HCT116 (cell line): ENCODE results near the gene MCM8. TPM values are rescaled to one million over a fixed set of nuclear protein-coding genes. Genes with fewer than 3 reads are reported as not detected.

Experiments used
- ATAC-seq: fragments of 200-7000 bp; cut with Tn5 transposase; 2 replicates; pipeline ENCODE4 v1.9.1; 2020; ENCODE audit warnings: mild to moderate bottlenecking, moderate library complexity
- BruUV-seq: library from RNA; stranded (reverse); fragments of 400-500 nt; replicated peaks from 2 replicates; lab custom pipeline; 2021; lab: Mats Ljungman, UMichigan
- CTCF ChIA-PET: fragments of 300-600 bp; sonication (Branson Sonifier 250); formaldehyde crosslinking; loops from one replicate; lab custom pipeline; 2021; ENCODE audit warnings: antibody characterized with exemption; lab: Charles Lee
- POLR2A ChIA-PET: fragments of 300-600, 350-600 bp; sonication (Branson Sonifier 250); formaldehyde crosslinking; loops from one replicate; lab custom pipeline; 2021; ENCODE audit warnings: antibody characterized with exemption; lab: Charles Lee
- RAD21 ChIA-PET, 2 experiments: fragments of 300-600 bp; sonication (Branson Sonifier 250); formaldehyde crosslinking; loops; one replicate each; lab custom pipeline; 2023; ENCODE audit warnings: low total read pairs in 2 of 2; ENCODE audit not compliant: uncharacterized antibody in 2 of 2, unreplicated experiment in 2 of 2, low non-redundant PET in 1 of 2; lab: Charles Lee
- DNase-seq: peaks from one replicate; pipeline ENCODE4 v3.0.0-alpha.2; 2010; ENCODE audit warnings: low read depth, low spot score
- H2AFZ ChIP-seq: fragments of 200-600 bp; shearing (Covaris generic), sonication (generic); 2 replicates; pipeline ENCODE4 v1.6.1; 2017; ENCODE audit warnings: low read depth, mixed run types, mixed read lengths, antibody characterized with exemption, low read length; ENCODE audit not compliant: poor library complexity, severe bottlenecking
- H3K27ac ChIP-seq: 2 replicates; pipeline ENCODE4 v1.5.1; 2012; ENCODE audit warnings: low read depth, low read length
- H3K27me3 ChIP-seq: fragments of 200-600 bp; sonication (generic); 2 replicates; pipeline ENCODE4 v1.6.1; 2016; ENCODE audit warnings: mixed run types, low read length, mixed read lengths; ENCODE audit not compliant: insufficient read depth
- H3K36me3 ChIP-seq, 2 experiments: fragments of 200-500 bp in 1 of 2; fragments of 200-600 bp in 1 of 2; sonication (Bioruptor generic) in 1 of 2; sonication (generic) in 1 of 2; 2 replicates each; pipeline versions ENCODE4 v1.5.1 to v1.6.1; 2014 to 2016; ENCODE audit warnings: low read length in 2 of 2, inconsistent platforms in 1 of 2, mixed read lengths in 1 of 2, mixed run types in 1 of 2; ENCODE audit not compliant: insufficient read depth in 2 of 2, control insufficient read depth in 1 of 2
- H3K4me1 ChIP-seq, 2 experiments: fragments of 200-600 bp in 1 of 2; sonication (generic) in 1 of 2; 2 replicates each; pipeline versions ENCODE4 v1.5.1 to v1.6.1; 2012 to 2017; ENCODE audit warnings: low read length in 2 of 2, inconsistent platforms in 1 of 2, mild to moderate bottlenecking in 1 of 2, mixed read lengths in 1 of 2, mixed run types in 1 of 2, moderate library complexity in 1 of 2; ENCODE audit not compliant: insufficient read depth in 2 of 2, control insufficient read depth in 1 of 2
- H3K4me2 ChIP-seq: fragments of 200-600 bp; sonication (generic); 2 replicates; pipeline ENCODE4 v1.6.1; 2017; ENCODE audit warnings: mixed run types, low read length, mixed read lengths
- H3K4me3 ChIP-seq, 2 experiments: fragments of 200-600 bp in 1 of 2; sonication (generic) in 1 of 2; replicated peaks in 1 of 2; 2 replicates each; pipeline ENCODE4 v1.5.1; 2011 to 2016; ENCODE audit warnings: low read length in 2 of 2, control low read depth in 1 of 2, low read depth in 1 of 2, mild to moderate bottlenecking in 1 of 2, mixed read lengths in 1 of 2, mixed run types in 1 of 2
- H3K79me2 ChIP-seq: fragments of 200-600 bp; sonication (generic); 2 replicates; pipeline ENCODE4 v1.6.1; 2017; ENCODE audit warnings: mild to moderate bottlenecking, mixed run types, low read length, moderate library complexity, mixed read lengths; ENCODE audit not compliant: insufficient read depth
- H3K9ac ChIP-seq: fragments of 200-600 bp; sonication (generic); 2 replicates; pipeline ENCODE4 v1.6.1; 2016; ENCODE audit warnings: low read length, mixed read lengths
- H3K9me2 ChIP-seq: fragments of 200-600 bp; sonication (generic), shearing (Covaris generic); 2 replicates; pipeline ENCODE4 v1.6.1; 2017; ENCODE audit warnings: mixed run types, mild to moderate bottlenecking, moderate library complexity; ENCODE audit not compliant: insufficient read depth
- H3K9me3 ChIP-seq, 2 experiments: fragments of 200-500 bp in 1 of 2; fragments of 200-600 bp in 1 of 2; sonication (Bioruptor generic) in 1 of 2; sonication (generic) in 1 of 2; 2 replicates each; pipeline ENCODE4 v1.6.1; 2014 to 2017; ENCODE audit warnings: low read length in 2 of 2, mixed read lengths in 2 of 2, inconsistent platforms in 1 of 2, low read depth in 1 of 2, mild to moderate bottlenecking in 1 of 2, mixed run types in 1 of 2, moderate library complexity in 1 of 2; ENCODE audit not compliant: control insufficient read depth in 1 of 2, insufficient read depth in 1 of 2
- H4K20me1 ChIP-seq: fragments of 200-600 bp; sonication (generic), shearing (Covaris generic); 2 replicates; pipeline ENCODE4 v1.6.1; 2017; ENCODE audit warnings: mixed run types, mild to moderate bottlenecking, moderate library complexity; ENCODE audit not compliant: insufficient read depth
- ATF3 ChIP-seq: IDR thresholded peaks from 2 replicates; pipeline ENCODE4 v1.6.1; 2012
- CBX3 ChIP-seq: IDR thresholded peaks from 2 replicates; pipeline ENCODE4 v1.6.1; 2012; ENCODE audit warnings: low read depth
- CEBPB ChIP-seq: IDR thresholded peaks from 2 replicates; pipeline ENCODE4 v1.6.1; 2012; ENCODE audit warnings: low read depth
- EGR1 ChIP-seq: IDR thresholded peaks from 2 replicates; pipeline ENCODE4 v1.6.1; 2012; ENCODE audit warnings: low read depth
- EZH2phosphoT487 ChIP-seq: fragments of 200-600 bp; IDR thresholded peaks from 2 replicates; pipeline ENCODE4 v1.6.1; 2018; ENCODE audit warnings: antibody characterized with exemption, borderline replicate concordance
- POLR2A ChIP-seq: IDR thresholded peaks from 2 replicates; pipeline ENCODE4 v1.7.0; 2011; ENCODE audit warnings: borderline replicate concordance; ENCODE audit not compliant: insufficient read depth, insufficient read length; ENCODE audit errors: extremely low read depth
- POLR2AphosphoS5 ChIP-seq: IDR thresholded peaks from 2 replicates; pipeline ENCODE4 v1.6.1; 2011; ENCODE audit warnings: mild to moderate bottlenecking, low read depth, low read length, moderate library complexity
- RAD21 ChIP-seq: IDR thresholded peaks from 2 replicates; pipeline ENCODE4 v1.6.1; 2012; ENCODE audit warnings: low read depth, mild to moderate bottlenecking
- REST ChIP-seq: IDR thresholded peaks from 2 replicates; pipeline ENCODE4 v1.6.1; 2012; ENCODE audit warnings: low read depth
- SIN3A ChIP-seq: IDR thresholded peaks from 2 replicates; pipeline ENCODE4 v1.6.1; 2012; ENCODE audit warnings: low read depth
- SRF ChIP-seq: IDR thresholded peaks from 2 replicates; pipeline ENCODE4 v1.6.1; 2012; ENCODE audit warnings: low read depth
- TCF7L2 ChIP-seq: IDR thresholded peaks from 2 replicates; pipeline ENCODE4 v1.7.0; 2011; ENCODE audit warnings: borderline replicate concordance, inconsistent platforms; ENCODE audit not compliant: insufficient read depth, insufficient read length; ENCODE audit errors: extremely low read depth
- ZFX ChIP-seq: fragments of 450-650 bp; IDR thresholded peaks from 2 replicates; pipeline ENCODE4 v1.6.1; 2017
- ZNF274 ChIP-seq: fragments of 200-500 bp; sonication (Bioruptor generic); IDR thresholded peaks from 2 replicates; pipeline ENCODE4 v1.6.1; 2014; ENCODE audit warnings: mild to moderate bottlenecking, low read depth, low read length, inconsistent platforms
- intact Hi-C: fragments of 100-400 bp; cut with micrococcal nuclease; formaldehyde crosslinking; loops from 2 replicates; pipeline ENCODE4 v1.10.0; 2022
- total RNA-seq: library from RNA; stranded (reverse); gene quantifications from one replicate; pipeline ENCODE4 v1.2.1, GENCODE V29; 2021; ENCODE audit not compliant: unreplicated experiment
- TF ChIP-seq, protein P1 (sequence below): IDR thresholded peaks from 2 replicates; pipeline ENCODE4 v1.6.1; 2012
- TF ChIP-seq, protein P2 (sequence below), 3 experiments: fragments of 200-600 bp in 1 of 3; sonication (generic) in 1 of 3; IDR thresholded peaks in 2 of 3; conservative IDR thresholded peaks in 1 of 3; 2 replicates each; pipeline ENCODE4 v1.5.1; 2012 to 2017; ENCODE audit warnings: low read depth in 2 of 3, low read length in 2 of 3, antibody characterized with exemption in 1 of 3, borderline replicate concordance in 1 of 3, control low read depth in 1 of 3, mild to moderate bottlenecking in 1 of 3, mixed read lengths in 1 of 3, mixed run types in 1 of 3, moderate library complexity in 1 of 3; ENCODE audit not compliant: insufficient read depth in 1 of 3

MCM8 gene
- total RNA-seq, 1 experiment from 2014 or later, result 21.9 TPM

DNA sequence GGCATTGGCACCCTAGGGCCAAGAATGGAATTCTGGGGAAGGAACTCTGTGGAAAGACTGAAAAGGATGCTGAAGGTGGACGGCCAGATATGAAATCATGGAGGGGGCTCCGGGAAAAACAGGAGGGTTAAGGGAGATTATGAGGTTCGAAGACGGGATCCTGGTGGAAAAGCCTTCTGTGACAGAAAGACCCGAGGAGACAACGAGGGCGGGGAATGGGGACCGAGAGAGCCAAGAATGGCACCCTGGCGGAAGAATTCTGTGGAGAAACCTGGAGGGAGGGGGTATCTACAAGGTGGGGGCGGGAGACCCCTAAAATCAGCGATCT, 545 bp upstream of the MCM8 start:
- peak overlapping the region; percentile 85 to 86 for H3K4me3 ChIP-seq
- BruUV-seq, result TSS peak; percentile 61
- CTCF ChIA-PET, result no interaction called here
- H3K4me2 ChIP-seq, result peak overlapping the region; percentile 90
- peaks cover 5 to 23% of the 10 kb centered on the region in 2 experiments for H3K4me1 ChIP-seq
- no peaks in the 10 kb centered on the region for H3K9me2 ChIP-seq
- DNase-seq (no peak), ATAC-seq (peak; percentile 36)
- H3K9ac ChIP-seq, result peak overlapping the region; percentile 87
- TF ChIP-seq TCF7L2, result no peak
- no peak for TF ChIP-seq SRF
- TF ChIP-seq CEBPB, result no peak
- no peak for TF ChIP-seq POLR2A
- no peak for TF ChIP-seq ZNF274
- TF ChIP-seq ZFX, result no peak
- no peak for TF ChIP-seq EGR1
- no peak for TF ChIP-seq ATF3
- TF ChIP-seq, protein P1, sequence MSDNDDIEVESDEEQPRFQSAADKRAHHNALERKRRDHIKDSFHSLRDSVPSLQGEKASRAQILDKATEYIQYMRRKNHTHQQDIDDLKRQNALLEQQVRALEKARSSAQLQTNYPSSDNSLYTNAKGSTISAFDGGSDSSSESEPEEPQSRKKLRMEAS, result no peak
- TF ChIP-seq EZH2phosphoT487, result no peak
- no peak for TF ChIP-seq CBX3
- no peak overlapping the region for H2AFZ ChIP-seq
- H3K9me3 ChIP-seq, result no peaks in the 10 kb centered on the region
- no peaks in the 10 kb centered on the region for H3K27me3 ChIP-seq
- no peaks in the 10 kb centered on the region for H4K20me1 ChIP-seq
- intact Hi-C loops, result no loop called here
- peak overlapping the region; percentile 67 for H3K27ac ChIP-seq
- H3K36me3 ChIP-seq, result peaks cover 37 to 52% of the 10 kb centered on the region in 2 experiments
- POLR2A ChIA-PET, result no interaction called here
- RAD21 ChIA-PET, result no interaction called here
- H3K79me2 ChIP-seq, result peaks cover 68% of the 10 kb centered on the region

- no peak for DNase-seq
- no TSS peak for BruUV-seq
- RAD21 ChIA-PET, result no interaction called here
These were observed 17.0 kb downstream of the MCM8 start for GRCh38 chr20:5967469-5967868.

More at GRCh38 chr20:5967469-5967868, 17.0 kb downstream of the MCM8 start:
- peaks cover 4% of the 10 kb centered on the region; the same call in 1 of the 2 replicates for H4K20me1 ChIP-seq
- ChIA-PET POLR2A (no interaction called here), CTCF (no interaction called here)
- no peak overlapping the region for H3K4me3 ChIP-seq
- no peak overlapping the region for H3K27ac ChIP-seq
- H3K9ac ChIP-seq, result no peak overlapping the region
- H3K79me2 ChIP-seq, result peaks cover 27% of the 10 kb centered on the region
- H3K4me1 ChIP-seq, result peaks cover 0 to 4% of the 10 kb centered on the region in 2 experiments; a peak in 1 of 4 replicates
- H3K4me2 ChIP-seq, result no peak overlapping the region
- H2AFZ ChIP-seq, result no peak overlapping the region
- no peak for TF ChIP-seq SIN3A
- TF ChIP-seq CBX3, result no peak
- TF ChIP-seq POLR2A, result no peak
- no peak for TF ChIP-seq ZFX
- TF ChIP-seq RAD21, result no peak
- TF ChIP-seq ATF3, result no peak
- TF ChIP-seq, protein P2, sequence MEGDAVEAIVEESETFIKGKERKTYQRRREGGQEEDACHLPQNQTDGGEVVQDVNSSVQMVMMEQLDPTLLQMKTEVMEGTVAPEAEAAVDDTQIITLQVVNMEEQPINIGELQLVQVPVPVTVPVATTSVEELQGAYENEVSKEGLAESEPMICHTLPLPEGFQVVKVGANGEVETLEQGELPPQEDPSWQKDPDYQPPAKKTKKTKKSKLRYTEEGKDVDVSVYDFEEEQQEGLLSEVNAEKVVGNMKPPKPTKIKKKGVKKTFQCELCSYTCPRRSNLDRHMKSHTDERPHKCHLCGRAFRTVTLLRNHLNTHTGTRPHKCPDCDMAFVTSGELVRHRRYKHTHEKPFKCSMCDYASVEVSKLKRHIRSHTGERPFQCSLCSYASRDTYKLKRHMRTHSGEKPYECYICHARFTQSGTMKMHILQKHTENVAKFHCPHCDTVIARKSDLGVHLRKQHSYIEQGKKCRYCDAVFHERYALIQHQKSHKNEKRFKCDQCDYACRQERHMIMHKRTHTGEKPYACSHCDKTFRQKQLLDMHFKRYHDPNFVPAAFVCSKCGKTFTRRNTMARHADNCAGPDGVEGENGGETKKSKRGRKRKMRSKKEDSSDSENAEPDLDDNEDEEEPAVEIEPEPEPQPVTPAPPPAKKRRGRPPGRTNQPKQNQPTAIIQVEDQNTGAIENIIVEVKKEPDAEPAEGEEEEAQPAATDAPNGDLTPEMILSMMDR (IDR thresholded peaks at IDR 0.05 in 2 of 3, conservative IDR thresholded peaks at IDR 0.05 in 1 of 3; ENCODE audit: borderline replicate concordance in 1 of 3, insufficient read depth in 1 of 3, low read depth in 2 of 3, low read length in 2 of 3), result no peak
- no peak for TF ChIP-seq TCF7L2
- no peak for TF ChIP-seq REST
- no peak for TF ChIP-seq POLR2AphosphoS5
- no peaks in the 10 kb centered on the region for H3K27me3 ChIP-seq
- intact Hi-C loops, result no loop called here
- peaks cover 16 to 34% of the 10 kb centered on the region in 2 experiments for H3K36me3 ChIP-seq
- ATAC-seq, result no peak
- H3K9me3 ChIP-seq, result no peaks in the 10 kb centered on the region
- H3K9me2 ChIP-seq, result no peaks in the 10 kb centered on the region
